COR-L47 (cell line): ENCODE results near the gene SGIP1.
"Not testable (repeated sequence)": the region's sequence is repeated elsewhere in the genome, so short reads cannot be mapped to it uniquely, and the experiment has no call there.

Experiments used
- DNase-seq: peaks from one replicate; lab custom pipeline; 2025; lab: John Stamatoyannopoulos, UW

SGIP1 gene

DNA sequence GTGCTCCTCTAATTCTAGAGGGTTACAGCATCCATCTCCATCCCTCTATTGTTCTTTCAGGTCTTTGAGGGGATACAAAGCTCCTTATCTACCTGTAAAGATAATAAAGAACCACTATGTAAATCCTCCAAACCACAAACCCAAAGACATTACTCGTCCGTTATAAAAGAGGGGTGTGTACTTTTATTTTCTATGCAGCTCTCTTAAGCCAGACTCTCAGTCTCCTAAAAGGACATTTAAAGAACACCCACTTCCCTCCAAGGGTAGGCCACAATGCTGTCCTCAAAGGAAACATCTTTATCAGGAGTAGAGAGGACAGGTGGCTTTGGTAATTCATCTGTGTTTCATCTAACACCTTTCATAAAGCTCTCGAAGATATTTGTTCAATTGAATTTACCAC is 150.4 kb downstream of the SGIP1 start:
- no peak for DNase-seq

- DNase-seq: no peak
Measured at GRCh38 chr1:66685265-66685664, 151.3 kb downstream of the SGIP1 start.

- DNase-seq: no peak
Measured at GRCh38 chr1:66685670-66686069, 151.7 kb downstream of the SGIP1 start.

DNA sequence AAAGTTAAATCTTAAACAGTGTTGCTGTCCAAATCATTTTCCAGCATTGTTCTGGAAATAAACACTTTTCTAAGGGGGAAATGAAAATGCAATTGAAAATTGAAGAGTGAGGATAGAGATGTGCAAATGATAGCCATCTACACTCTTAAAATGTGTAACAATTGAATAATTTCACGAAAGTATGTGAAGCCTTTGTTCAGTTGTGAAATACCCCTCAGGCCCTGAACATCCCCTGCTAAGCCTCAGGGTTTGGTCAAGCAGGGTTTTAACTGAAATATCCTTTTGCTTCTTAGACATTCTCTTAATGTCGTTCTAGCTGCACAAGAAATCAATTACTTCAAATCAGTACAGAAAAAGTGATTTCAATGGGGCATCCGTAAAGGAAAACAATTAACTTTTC is 152.5 kb downstream of the SGIP1 start:
- no peak for DNase-seq

DNA sequence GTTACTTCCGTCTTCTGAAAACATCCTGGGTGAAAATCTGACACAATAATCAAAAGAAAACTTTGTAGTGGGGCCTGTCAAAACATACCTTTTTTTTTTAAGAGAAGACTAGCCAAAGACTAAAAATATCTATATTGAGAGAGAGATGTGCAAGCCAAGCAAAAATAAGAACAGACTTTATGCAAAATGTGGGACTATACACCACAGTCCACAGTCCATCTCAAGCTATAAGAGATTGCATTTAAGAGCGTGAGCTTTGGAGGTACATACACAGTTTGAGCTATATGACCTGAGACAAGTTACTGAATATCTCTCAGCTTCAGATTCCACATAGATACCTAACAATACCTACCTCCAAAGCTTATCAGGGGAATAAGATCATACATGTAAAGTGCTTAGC is 153.4 kb downstream of the SGIP1 start:
- no peak for DNase-seq

DNA sequence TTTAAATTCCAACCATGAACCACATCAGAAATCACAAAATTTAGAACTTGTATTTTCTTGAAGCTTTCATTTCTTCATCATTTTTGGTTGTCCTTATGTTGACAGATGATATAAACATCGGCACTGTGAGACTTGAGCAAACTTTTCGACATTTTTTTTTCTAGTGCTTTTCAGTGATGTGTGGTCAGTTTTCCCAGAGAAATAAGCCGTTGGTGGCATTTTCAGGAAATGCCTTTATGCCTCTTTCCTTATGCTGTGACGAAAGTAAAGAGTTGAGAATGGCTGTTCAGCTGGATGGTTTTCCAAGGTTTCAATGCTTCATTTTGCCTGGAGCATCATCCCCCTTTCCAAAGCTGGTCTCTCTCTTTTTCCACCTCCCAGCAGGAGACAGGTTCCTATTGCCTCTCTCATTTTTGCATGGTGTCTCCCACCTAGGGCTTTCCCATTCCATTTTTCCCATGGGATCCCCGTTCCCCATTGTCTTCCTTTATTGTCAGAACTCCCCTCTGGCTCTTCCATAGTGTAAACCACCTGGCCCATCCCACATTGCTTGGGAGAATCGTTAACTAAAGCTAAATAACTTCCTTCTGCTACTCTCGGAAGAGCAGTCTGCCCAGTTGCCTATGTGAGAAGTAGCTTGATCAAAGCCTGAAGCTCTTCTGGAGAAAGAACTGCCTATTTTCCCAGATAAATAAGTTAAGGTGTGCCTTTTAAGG is 156.9 kb downstream of the SGIP1 start:
- no peak for DNase-seq

GRCh38 chr1:66692681-66693080 is 158.7 kb downstream of the SGIP1 start:
- DNase-seq: no peak

DNA sequence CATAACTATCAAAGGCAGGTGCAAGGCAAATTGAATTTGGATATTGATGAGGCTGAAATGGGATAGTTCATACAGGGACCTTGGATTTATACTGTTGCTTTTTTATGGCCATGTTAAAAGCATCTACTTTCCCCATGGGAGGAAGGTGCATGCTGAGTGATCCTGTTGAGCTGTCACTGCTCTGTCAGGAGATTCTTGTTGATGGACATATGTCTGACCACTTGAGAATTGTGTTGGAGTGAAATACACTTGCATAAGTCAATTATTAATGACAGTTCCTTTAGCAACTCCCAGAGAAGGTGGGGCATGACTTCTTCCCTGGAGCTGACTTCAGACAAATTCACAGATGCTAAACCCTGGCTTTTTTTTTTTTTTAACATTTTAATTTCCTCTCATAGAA is 159.9 kb downstream of the SGIP1 start:
- no peak for DNase-seq

DNA sequence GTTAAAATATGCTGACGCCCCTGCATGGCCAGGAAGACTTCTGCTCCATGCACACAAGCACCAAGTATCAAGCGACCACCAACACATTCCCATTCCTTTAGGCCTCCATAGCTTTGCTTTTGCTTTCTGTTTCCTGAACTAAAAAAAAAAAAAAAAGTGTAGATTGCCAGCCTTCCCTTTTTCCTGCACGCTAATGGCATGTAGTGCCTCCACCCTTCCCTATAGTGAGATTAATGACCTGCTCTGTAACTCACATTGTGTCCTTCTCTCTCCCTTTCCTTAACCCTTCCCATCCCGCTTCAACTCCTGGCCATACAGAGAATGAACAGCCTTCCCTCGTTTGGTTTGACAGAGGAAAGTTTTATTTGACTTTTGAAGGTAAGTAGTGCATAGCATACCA is 161.2 kb downstream of the SGIP1 start:
- no peak for DNase-seq

DNA sequence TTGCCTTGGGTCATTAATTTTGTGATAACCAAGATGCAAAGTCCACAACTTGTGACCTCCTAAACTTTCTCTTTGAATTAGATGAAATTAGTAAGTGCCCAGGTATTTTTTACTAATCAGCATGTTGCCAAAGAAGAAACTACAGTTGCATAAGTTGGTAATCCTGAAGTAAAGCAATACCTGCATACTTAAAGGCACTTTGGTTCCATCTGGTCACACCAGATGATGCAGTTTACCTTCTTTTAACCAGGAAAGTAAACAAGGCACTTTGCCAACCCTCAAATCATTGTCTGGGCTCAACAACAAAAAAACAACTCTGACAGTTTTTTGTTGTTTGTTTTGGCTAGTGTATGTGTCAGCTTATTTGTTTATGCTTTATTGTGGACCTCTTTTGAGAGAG is 162.8 kb downstream of the SGIP1 start:
- DNase-seq: peak; percentile 8

DNA sequence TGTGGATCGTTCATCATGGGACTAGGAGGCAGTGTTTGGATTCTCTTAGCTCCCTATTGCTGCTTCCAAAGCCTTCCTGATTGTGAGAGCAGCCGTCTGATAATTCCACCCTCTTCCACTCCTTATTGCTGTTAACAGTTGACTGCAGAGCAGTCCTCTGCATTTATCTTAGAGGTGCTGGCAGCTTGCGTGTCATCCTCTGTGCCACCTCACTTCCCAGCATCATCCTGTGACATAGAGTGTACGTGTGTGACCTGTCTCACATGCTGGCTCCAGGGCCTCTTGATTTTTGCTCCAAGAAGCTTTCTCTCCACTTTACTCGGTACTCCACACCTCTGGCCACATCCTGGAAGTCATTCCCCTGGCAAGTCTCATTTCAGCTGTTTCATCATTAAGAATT is 165.3 kb downstream of the SGIP1 start:
- DNase-seq: no peak

GRCh38 chr1:66704177-66704875 is 170.4 kb downstream of the SGIP1 start:
- DNase-seq: no peak

- no peak for DNase-seq
Measured at GRCh38 chr1:66705110-66705509, 171.2 kb downstream of the SGIP1 start.

DNA sequence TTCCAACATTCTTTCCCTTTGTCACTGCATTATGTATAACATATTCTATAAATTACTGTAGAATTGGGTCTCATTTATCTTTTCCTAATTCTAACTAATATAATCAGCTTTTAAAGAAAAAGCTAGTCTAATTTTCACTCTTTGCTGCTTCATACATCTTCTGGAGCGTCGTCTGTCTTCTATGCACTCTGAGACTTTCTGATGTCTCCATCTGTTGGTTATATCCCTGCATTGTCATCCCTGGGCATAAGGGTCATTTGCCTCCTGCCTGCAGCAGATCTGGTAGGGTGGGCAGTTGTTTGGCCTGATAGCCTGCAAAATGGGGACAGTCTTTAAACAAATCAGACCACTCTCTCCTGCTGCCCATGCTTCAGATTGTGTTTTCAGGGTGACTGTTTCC is 177.5 kb downstream of the SGIP1 start:
- no peak for DNase-seq

GRCh38 chr1:66712839-66713238 is 178.9 kb downstream of the SGIP1 start:
- no peak for DNase-seq

- DNase-seq: no peak
Measured at GRCh38 chr1:66723985-66724384, 190.0 kb downstream of the SGIP1 start.

GRCh38 chr1:66725885-66726665 is 192.1 kb downstream of the SGIP1 start:
- peak; percentile 55 for DNase-seq

- no peak for DNase-seq
Measured at GRCh38 chr1:66728021-66728420, 194.1 kb downstream of the SGIP1 start.

GRCh38 chr1:66728716-66729115 is 194.8 kb downstream of the SGIP1 start:
- DNase-seq: not testable (repeated sequence)

DNA sequence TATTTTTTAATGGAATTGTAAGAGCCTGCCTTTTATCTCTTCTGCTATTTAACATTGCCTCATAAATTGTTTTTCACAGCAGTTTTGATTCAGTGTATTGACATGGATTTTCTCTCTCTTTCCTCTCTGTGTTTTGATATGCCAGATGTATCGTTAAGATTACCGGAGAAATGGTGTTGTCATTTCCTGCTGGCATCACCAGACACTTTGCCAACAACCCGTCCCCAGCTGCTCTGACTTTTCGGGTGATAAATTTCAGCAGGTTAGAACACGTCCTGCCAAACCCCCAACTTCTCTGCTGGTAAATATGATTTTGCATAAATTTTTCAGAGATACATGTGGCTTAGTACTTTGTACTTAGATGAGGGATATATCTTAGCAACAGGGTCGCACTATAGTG is 195.2 kb downstream of the SGIP1 start:
- no peak for DNase-seq

- DNase-seq: no peak
Measured at GRCh38 chr1:66729523-66729922, 195.6 kb downstream of the SGIP1 start.

DNA sequence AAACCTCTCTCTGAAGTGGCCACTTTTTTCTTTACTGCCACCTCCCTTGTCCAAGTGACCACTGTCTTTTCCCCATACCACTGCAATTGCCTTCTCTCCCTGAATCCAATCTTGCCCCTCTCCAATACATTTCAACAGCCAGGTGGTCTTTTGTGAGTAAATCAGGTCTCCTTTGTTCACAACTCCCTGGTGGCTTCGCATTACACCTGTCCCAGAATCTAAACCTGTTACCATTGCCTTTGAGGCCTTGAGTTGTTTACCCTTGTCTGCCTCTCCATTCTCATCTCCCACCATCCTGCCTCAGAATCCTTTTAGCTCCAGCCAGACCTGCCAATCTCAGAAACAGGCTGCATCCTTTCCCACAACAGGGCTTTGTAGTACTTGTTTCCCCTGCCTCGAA is 196.5 kb downstream of the SGIP1 start:
- no peak for DNase-seq
